AG20443 (cell line): ENCODE measurements around the gene ATF7IP2.
A peak's percentile ranks its signal among the peaks of the same experiment; 100 is the strongest.
"Not testable (repeated sequence)": the region's sequence is repeated elsewhere in the genome, so short reads cannot be mapped to it uniquely, and the experiment has no call there.

Experiments used
- DNase-seq: peaks from one replicate; pipeline ENCODE4 v3.0.0; 2012; ENCODE audit warnings: low spot score, mixed read lengths

Gene ATF7IP2

DNA sequence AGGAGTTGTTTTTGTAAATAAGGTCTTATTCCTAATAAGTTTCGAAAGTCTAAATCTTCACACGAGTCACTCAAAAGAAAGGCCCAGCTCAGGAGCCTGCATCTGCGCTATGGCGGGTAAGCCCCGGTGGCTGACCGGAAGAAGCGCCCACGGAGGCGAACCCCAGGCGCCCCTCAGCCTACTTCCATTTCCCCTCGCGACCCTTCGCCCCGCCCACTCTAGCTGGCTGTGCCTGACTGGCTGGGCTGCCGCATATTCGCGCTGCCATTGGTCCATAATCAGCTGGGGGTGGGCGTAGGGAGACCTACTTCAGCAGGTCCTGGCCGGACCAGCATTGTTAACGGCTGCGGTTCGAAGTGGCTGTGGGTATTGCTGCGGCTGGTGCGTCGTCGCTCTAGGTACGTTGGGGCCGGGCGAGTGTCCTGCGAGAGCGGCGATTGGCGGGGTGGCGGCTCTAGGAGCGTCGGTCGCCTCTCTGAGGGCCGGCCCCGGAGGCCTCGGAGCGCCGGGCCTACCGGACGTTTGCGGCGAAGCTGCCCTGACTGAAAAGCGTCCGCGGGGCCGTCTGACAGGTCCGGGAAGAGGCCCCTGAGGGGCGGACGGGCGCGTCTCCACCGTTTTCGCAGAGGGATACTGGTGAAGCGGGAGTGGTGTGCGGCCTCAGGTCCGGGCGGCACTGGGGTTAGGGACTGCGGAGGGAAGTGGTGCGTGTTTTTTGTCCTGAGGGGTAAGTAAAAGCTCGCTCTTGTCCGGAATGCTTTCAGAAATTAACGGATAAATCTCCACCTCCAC, at the start of gene ATF7IP2:
Gene ATF7IP2 (plus strand): TSS at position 337 of the 792 bp plus-strand sequence. CDS start 44,560 bp downstream, outside the sequence.
- DNase-seq: peak; percentile 79

DNA sequence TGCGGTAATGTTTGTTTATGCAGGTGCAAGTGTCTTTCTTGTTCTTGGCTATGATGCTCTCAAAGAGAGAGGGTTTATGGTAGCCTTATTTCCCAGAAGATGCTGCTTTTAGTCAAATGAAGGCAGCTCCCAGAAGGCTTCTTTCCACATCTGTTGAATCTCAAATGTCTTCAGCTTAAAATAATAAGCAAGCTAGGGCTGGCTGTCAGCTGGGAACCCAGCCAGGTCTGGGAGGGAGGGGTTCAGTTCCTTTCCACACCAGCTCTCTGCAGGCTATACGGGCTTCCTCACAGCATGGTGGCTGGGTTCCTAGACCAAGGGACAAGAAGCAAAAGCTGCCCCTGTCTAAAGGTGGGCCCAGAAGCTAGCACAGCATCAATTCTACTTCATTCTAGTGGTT, 47.4 kb upstream of the ATF7IP2 start:
- DNase-seq: no peak

DNA sequence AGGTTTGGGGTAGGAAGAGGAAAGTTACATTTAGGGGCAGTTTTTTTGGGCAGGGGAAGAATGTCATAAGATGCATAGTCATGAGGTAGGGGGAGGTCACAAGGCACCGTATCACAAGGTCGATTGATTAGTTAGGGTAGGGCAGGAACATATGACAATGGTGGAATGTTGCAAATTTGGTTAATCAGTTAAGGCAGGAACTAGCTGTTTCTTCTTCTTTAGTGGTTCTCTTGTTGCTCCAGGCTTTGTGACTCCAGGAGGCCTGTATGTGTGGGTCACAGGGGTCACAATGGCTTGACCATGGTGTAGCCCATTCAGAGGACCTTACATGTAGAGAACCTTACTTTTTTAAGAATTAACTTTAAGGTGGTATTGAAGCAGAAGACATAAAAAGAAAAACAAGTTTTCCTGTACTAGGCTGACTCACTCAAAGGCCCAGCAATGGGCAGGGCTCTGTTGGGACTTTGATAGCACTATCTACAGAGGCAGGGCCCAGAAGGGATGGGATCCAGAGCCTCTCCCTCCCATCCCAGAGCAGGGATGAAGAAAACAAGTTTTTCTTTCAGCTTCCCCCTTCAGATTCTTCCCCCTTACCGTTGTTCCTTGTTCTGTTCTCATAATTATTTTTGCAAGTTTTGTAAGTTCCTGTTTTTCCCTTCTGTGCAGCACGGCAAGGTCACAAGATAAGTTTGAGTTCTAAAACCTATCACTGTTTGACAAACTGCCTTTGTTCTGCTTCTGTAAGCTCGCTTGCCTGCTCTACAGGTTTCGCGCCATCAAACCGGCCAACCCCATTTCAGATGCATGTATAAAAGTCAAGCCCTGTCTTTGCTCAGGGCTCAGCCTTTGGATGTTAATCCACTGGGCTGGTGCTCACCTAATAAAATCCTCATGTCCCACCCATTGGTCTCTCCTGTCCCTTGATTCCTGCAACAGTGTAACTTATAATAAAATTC, 45.8 kb upstream of the ATF7IP2 start:
- no peak for DNase-seq

GRCh38 chr16:10343124-10343760, 42.6 kb upstream of the ATF7IP2 start:
- no peak for DNase-seq

GRCh38 chr16:10344699-10345098, 41.2 kb upstream of the ATF7IP2 start:
- not testable (repeated sequence) for DNase-seq

DNA sequence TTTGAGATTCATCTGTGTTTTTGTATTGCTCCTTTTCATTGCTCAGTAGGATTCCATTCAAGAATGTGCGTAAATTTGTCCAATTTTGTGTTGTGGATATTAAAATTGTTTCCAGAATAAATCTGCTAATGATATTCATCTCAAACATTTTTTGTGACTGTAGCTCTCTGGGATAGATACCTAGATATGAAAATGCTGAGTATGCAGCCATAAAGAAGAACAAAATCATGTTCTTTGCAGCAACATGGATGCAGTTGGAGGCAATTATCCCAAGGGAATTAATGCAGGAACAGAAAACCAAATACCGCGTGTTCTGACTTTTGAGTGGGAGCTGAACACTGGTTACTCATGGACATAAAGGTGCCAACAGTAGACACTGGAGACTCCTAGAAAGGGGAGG, 40.2 kb upstream of the ATF7IP2 start:
- no peak for DNase-seq

GRCh38 chr16:10349851-10350250, 36.0 kb upstream of the ATF7IP2 start:
- DNase-seq: no peak

DNA sequence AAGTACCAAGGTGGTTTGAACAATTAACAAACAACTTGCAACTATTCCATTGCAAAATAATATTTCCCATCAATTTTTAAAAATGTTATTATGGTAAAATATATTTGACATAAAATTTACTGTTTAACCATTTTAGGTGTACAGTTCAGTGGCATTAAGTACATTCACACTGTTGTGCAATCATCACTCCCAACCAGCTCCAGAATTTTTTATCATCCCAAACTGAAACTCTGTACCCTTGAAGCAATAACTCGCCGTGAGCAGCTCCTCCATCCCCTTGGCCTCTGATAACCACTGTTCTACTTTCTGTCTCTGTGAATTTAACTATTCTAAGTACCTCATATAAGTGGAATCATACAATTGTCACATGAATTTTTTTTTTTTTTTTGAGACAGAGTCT, 33.6 kb upstream of the ATF7IP2 start:
- DNase-seq: no peak

DNA sequence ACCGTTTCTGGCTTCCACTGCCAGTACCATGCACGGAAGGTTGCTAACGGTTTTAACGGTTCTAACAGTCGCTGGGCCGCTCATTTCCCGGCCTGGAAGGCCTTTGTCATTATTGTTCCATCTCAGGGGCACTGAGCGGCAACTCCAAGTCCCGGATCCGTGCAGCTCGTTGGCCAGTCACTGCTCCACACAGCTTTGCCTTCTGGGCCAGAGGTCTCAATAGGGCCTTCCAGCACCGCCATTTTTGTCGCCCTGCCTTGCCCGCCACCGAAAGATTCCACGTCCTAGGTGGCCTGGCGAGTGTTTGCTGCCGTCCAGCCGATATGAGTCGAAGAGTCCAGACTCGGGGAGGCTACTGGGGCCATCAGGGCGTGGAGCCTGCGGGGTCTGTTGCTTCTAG, 30.3 kb upstream of the ATF7IP2 start:
- no peak for DNase-seq

- no peak for DNase-seq
Observed at GRCh38 chr16:10356870-10357842, 28.7 kb upstream of the ATF7IP2 start.

DNA sequence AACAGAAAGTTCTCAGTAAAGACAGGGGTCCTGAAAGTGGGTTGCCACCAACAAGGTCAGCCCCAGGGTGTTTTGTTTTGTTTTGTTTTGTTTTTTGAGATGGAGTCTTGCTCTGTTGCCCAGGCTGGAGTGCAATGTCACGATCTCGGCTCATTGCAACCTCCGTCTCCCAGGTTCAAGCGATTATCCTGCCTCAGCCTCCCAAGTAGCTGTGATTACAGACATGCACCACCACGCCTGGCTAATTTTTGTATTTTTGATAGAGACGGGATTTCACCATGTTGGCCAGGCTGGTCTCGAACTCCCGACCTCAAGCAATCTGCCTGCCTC, 24.1 kb upstream of the ATF7IP2 start:
- not testable (repeated sequence) for DNase-seq

DNA sequence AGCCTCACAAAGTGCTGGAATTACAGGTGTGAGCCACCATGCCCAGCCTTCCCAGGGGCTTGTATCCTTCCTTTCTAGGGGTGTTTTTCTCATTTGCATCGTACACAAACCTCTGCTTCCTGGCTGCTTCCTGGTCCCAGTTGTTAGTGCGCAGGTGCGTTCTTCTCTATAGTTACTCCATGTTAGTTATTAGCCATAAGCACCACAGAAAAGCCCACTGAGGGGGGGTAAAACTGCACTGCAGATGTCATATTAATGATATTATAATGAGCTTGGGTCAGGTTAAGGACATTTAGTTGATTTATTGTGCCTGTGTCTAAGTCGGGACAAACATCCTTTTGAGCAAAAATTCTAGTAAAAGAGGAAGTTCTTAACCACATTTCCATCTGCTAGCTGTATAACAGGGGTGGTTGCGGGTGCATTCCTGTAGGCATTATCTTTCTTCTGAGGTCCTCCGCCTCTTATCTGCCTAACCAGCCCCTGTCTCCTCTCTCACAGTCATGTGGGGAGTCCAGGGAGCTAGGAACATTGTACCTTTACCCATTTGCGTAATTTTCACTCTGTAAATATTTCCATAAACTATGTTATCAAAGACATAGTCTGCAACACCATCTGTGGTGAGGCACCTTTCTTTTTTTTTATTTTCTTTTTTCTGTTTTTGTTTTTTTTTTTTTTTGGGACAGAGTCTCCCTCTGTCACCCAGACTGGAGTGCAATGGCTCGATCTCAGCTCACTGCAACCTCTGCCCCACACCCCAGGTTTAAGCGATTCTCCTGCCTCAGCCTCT, 23.6 kb upstream of the ATF7IP2 start:
- DNase-seq: no peak

- DNase-seq: not testable (repeated sequence)
Observed at GRCh38 chr16:10362864-10363197, 23.0 kb upstream of the ATF7IP2 start.

DNA sequence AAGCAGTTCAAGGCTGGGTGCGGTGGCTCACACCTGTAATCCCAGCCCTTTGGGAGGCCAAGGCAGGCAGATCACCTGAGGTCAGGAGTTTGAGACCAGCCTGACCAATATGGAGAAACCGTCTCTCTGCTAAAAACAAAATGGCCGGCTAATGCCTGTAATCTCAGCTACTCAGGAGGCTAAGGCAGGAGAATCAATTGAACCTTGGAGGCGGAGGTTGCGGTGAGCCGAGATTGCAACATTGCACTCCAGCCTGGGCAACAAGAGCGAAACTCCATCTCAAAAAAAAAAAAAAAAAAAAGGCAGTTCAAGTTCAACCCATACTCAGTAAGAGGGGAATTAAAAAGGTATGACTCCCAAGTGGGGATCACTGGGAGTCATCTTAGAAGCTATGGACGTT, 19.2 kb upstream of the ATF7IP2 start:
- DNase-seq: not testable (repeated sequence)

- DNase-seq: no peak
Observed at GRCh38 chr16:10367616-10368188, 18.2 kb upstream of the ATF7IP2 start.

DNA sequence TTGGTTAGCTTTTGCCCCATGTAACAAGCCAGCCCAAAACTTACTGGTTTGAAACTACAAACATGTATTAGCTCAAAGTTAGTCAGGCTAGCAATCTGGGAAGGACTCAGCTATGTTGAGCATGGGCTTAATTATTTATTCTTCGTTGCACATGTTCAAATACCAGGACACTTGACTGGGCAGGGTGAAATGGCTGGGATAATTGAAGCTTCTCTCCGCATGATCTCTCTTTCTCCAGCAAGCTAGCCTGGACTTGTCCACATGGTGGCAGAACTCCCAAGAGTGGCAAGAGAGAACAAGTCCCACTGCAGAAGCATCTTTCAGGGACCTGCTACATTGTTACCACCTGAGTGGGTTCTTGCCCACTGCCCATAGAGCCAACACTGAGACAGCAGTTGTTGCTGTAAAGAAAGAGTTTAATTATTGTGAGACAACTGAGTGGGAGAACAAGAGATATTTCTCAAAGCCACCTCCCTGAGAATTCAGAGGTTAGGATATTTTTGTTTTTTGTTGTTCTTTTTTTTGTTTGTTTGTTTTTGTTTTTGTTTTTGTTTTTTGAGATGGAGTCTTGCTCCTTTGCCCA, 16.8 kb upstream of the ATF7IP2 start:
- DNase-seq: no peak

GRCh38 chr16:10370096-10370726, 15.7 kb upstream of the ATF7IP2 start:
- no peak for DNase-seq

DNA sequence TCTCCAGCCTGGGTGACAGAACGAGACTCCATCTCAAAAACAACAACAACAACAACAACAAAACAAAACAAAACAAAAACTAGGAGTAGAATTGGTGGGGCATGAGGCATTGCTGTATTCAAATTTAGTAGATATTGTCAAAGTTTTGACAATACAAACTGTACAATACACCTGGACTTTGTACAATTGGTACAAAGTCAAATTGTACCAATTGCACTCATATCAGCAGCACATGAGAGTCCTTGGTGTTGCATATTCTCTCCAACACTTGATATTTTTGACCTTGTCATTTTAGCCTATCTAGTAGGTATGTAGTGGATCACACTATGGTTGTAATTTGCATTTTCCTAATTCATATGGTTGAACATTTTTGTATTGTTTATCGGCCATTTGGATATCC, 14.3 kb upstream of the ATF7IP2 start:
- no peak for DNase-seq

DNA sequence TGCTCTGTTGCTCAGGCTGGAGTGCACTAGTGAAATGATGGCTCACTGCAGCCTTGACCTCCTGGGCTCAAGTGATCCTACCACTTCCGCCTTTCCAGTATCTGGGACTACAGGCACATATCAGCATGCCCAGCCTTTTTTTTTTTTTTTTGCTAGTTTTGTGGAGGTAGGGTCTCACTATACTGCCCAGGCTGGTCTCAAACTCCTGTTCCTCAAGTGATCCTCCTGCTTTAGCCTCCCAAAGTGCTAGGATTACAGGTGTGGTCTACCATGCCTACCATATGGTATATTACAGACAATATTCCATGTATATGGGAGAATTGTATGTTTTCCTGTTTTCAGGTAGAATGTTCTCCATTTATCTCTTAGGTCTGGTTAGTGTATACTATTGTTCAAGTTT, 12.3 kb upstream of the ATF7IP2 start:
- no peak for DNase-seq

GRCh38 chr16:10376229-10376628, 9.6 kb upstream of the ATF7IP2 start:
- DNase-seq: no peak
